ENCODE results near the gene SIRT2. TPM values are rescaled to one million over a fixed set of nuclear protein-coding genes. Genes with fewer than 3 reads are reported as not detected.

The SIRT2 gene
- total and polyA plus RNA-seq, 2 of the 13 experiments (the other 11 are each of a cell fraction or from before 2014, with no cell fraction given) = 22.3 to 26.1 TPM

- Histone ChIP-seq H2AFZ (ENCODE audit: low read length) (no peak within 1 kb of the TSS), H3K36me3 (replicated peaks in 1 of 2; ENCODE audit: control insufficient read depth in 1 of 2, insufficient read depth in 2 of 2, low read length in 2 of 2) (no peaks in the 10 kb centered on the region), H3K27ac (ENCODE audit: extremely low read length, insufficient read depth, low read length) (peak within 1 kb of the TSS; percentile 58), H4K20me1 (ENCODE audit: insufficient read depth, low read length) (no peaks in the 10 kb centered on the region), H3K4me2 (ENCODE audit: low read depth, low read length) (peak within 1 kb of the TSS; percentile 79), H3K79me2 (ENCODE audit: insufficient read depth, low read length) (no peaks in the 10 kb centered on the region), H3K9ac (ENCODE audit: insufficient read depth, low read depth, low read length) (peak within 1 kb of the TSS; percentile 74), H3K4me3 (replicated peaks in 1 of 3; ENCODE audit: insufficient read depth in 1 of 3, low read depth in 2 of 3, low read length in 3 of 3) (peak within 1 kb of the TSS; percentile 72 to 86 (median 82)), H3K9me3 (ENCODE audit: low read length) (no peaks in the 10 kb centered on the region), H3K27me3 (ENCODE audit: control insufficient read depth in 1 of 2, insufficient read depth in 2 of 2, low read length in 2 of 2) (no peaks in the 10 kb centered on the region), H3K4me1 (ENCODE audit: insufficient read depth, low read length) (peaks cover 45% of the 10 kb centered on the region)
- intact Hi-C loops (cut with micrococcal nuclease; ENCODE audit: unreplicated experiment) (no loop called here), in situ Hi-C loops (cut with HindIII; ENCODE audit: extremely low pct_ligation_motif_present, low pct_unique_long_range_greater_than_20kb) (no loop called here)
- no TSS peak for BruUV-seq (replicated peaks)
- ChIA-PET POLR2A (interaction anchor here (0.7 to 5.6 kb wide), 16 partner anchors 9 to 233 kb away, joined by 3 to 37 read pairs (median 5); partner anchors contain the start of genes ACTN4, ECH1, NFKBIB and SIRT2), CTCF (ENCODE audit: low intra/inter-chr PET ratio, low total read pairs) (no interaction called here)
- FAIRE-seq (peak; percentile 63), DNase-seq (ENCODE audit: low spot score) (no peak), ATAC-seq (peak; percentile 76)
- WGBS (ENCODE audit: low lambda C conversion rate) = 14% methylated on average over 5 of the region's 11 CpGs
- TF ChIP-seq TBP (CRISPR knock-in tag; IDR thresholded peaks at IDR 0.05) (no peak), ZNF713 (CRISPR knock-in tag; IDR thresholded peaks at IDR 0.05) (no peak), ZUFSP (CRISPR knock-in tag; IDR thresholded peaks at IDR 0.05; ENCODE audit: borderline replicate concordance) (no peak), HNRNPUL1 (IDR thresholded peaks at IDR 0.05; ENCODE audit: low read depth, low read length) (no peak), HCFC1 (IDR thresholded peaks at IDR 0.05; ENCODE audit: low read depth, low read length) (no peak), ZNF33A (CRISPR knock-in tag; IDR thresholded peaks at IDR 0.05; ENCODE audit: borderline replicate concordance) (no peak), SMAD9 (CRISPR knock-in tag; IDR thresholded peaks at IDR 0.05) (no peak), PHF20 (CRISPR knock-in tag; IDR thresholded peaks at IDR 0.05) (peak; percentile 78), ATF1 (CRISPR knock-in tag; IDR thresholded peaks at IDR 0.05) (no peak), KDM3A (CRISPR knock-in tag; IDR thresholded peaks at IDR 0.05; ENCODE audit: low read depth) (no peak), FOXK2 (IDR thresholded peaks at IDR 0.05) (no peak), ZNF205 (CRISPR knock-in tag; IDR thresholded peaks at IDR 0.05) (no peak), FOXC1 (CRISPR knock-in tag; IDR thresholded peaks at IDR 0.05; ENCODE audit: borderline replicate concordance) (0 out of 2 replicates have a peak, but pooled peaks have one; percentile 51), ZNF501 (CRISPR knock-in tag; IDR thresholded peaks at IDR 0.05) (no peak), EHMT2 (IDR thresholded peaks at IDR 0.05; ENCODE audit: borderline replicate concordance, low read depth, low read length) (no peak)
- TF ChIP-seq, protein P1, sequence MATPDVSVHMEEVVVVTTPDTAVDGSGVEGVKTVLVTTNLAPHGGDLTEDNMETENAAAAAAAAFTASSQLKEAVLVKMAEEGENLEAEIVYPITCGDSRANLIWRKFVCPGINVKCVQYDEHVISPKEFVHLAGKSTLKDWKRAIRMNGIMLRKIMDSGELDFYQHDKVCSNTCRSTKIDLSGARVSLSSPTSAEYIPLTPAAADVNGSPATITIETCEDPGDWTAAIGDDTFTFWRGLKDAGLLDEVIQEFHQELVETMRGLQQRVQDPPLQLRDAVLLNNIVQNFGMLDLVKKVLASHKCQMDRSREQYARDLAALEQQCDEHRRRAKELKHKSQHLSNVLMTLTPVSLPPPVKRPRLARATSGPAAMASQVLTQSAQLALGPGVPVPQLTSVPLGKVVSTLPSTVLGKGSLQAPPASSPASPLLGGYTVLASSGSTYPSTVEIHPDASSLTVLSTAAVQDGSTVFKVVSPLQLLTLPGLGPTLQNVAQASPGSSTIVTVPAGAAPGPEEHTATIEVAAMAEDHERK (CRISPR knock-in tag; IDR thresholded peaks at IDR 0.05; ENCODE audit: low read depth) = no peak
- TF ChIP-seq, protein P2, sequence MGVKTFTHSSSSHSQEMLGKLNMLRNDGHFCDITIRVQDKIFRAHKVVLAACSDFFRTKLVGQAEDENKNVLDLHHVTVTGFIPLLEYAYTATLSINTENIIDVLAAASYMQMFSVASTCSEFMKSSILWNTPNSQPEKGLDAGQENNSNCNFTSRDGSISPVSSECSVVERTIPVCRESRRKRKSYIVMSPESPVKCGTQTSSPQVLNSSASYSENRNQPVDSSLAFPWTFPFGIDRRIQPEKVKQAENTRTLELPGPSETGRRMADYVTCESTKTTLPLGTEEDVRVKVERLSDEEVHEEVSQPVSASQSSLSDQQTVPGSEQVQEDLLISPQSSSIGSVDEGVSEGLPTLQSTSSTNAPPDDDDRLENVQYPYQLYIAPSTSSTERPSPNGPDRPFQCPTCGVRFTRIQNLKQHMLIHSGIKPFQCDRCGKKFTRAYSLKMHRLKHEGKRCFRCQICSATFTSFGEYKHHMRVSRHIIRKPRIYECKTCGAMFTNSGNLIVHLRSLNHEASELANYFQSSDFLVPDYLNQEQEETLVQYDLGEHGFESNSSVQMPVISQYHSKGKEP (CRISPR knock-in tag; IDR thresholded peaks at IDR 0.05) = no peak
- TF ChIP-seq, protein P3, sequence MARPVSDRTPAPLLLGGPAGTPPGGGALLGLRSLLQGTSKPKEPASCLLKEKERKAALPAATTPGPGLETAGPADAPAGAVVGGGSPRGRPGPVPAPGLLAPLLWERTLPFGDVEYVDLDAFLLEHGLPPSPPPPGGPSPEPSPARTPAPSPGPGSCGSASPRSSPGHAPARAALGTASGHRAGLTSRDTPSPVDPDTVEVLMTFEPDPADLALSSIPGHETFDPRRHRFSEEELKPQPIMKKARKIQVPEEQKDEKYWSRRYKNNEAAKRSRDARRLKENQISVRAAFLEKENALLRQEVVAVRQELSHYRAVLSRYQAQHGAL (CRISPR knock-in tag; IDR thresholded peaks at IDR 0.05; ENCODE audit: not compliant biosample characterization) = no peak
Measured at GRCh38 chr19:38877781-38878574, 21.4 kb downstream of the SIRT2 start, which contains the start of gene RINL. Gene RINL (minus strand): TSS chr19:38878275. CDS start chr19:38876742, 1,533 bp downstream.

Measured in HepG2 (cell line).